GM19463 (cell line): ENCODE data around the gene IRS1.

ENCODE experiments used
- ATAC-seq: cut with Tn5 transposase; IDR thresholded peaks from one replicate; pipeline ENCODE4 v1.9.1; 2021; ENCODE audit warnings: mild to moderate bottlenecking, moderate library complexity; ENCODE audit not compliant: unreplicated experiment

IRS1 gene

GRCh38 chr2:226828191-226828590 lies 28.6 kb upstream of the IRS1 start:
- no peak for ATAC-seq

GRCh38 chr2:226825056-226825455 lies 25.4 kb upstream of the IRS1 start:
- no peak for ATAC-seq

- ATAC-seq = no peak
These were observed 19.3 kb upstream of the IRS1 start for GRCh38 chr2:226818930-226819329.

DNA sequence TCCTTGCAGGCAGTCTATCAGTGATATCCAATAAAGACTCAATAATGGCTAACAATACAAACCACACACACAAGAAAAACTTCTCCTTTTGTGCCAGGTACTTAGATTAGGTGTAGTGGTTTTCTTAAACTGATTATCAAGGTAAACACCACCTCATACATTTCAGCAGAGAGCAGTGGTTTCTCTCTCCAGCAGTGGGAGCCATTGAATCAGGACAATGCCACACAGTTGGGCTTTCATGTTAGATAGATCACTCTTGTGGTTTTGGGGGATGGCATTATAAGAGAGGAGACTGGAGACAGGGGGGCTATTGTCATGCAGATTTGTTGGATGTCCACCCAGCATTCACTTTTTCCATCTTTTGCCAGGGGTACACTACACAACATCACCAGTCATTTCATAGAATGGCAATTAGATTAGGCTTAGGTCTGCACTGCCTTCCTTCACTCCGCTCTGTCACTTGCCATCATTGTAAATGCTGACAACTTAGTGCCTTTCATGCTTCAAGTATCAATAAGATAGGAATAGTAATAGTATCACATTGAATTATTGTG lies 13.6 kb upstream of the IRS1 start:
- no peak for ATAC-seq

DNA sequence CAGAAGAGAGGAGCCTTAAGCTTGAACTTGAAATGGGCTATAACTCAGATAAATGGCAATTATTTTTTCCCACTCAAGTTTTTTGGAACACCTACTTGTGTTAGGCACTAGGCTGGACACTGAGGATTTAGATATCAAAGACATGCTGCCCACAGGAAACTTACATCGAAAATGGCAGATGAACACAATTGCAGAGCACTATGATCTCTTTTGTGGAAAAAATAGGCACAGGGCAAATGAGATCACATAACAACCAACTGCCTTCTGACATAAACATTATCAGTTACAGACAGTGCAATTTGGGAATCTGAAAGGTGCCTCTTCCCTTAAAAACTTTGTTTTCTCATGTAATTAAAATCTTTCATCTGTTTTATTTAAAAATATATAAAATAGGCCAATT lies 3.8 kb upstream of the IRS1 start:
- ATAC-seq = no peak

GRCh38 chr2:226802573-226802972 lies 3.0 kb upstream of the IRS1 start:
- ATAC-seq = no peak

DNA sequence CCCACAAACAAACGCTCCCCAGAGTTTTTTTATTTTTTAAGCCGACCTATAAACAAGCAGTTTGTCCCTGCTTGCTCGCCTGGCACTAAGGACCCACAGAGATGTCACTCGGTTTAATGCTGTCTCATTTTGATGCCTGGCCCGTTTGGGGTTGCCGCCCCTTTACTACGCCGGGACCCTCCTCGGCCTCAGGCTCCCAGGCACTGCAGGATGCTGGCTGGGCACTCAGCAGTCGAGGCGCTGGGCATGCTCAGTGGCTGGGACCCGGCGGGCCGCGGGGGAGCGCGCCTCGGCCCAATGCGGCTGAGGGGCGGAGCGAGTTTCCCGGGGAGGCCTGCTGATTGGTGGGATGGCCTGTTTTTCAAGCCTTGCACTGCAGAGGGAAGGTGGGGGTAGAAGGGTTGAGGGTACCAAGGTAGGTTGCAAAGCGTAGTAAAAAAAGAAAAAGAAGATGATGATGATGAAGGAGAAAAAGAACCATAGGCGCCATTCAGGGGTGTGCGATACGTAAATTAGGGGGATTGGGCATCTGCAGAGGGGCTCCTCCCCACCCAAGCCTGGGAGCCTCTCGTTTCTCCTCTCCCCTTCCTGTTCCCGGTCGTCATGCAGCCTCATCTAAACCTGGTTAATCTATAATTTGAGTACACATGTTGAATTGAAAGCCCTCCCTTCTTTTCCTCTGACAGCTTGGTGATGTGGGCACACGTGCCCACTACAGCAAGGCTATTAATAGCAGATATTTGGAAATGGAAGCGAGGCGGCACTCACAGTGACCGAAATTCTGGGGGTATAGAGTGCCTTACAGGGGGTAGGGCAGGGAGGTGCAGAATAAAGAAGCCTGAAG lies 1.5 kb upstream of the IRS1 start:
- peak; percentile 76 for ATAC-seq

GRCh38 chr2:226799976-226800940 lies 638 bp upstream of the IRS1 start:
- ATAC-seq = no peak

- ATAC-seq = peak; percentile 13
These were observed 1.0 kb downstream of the IRS1 start for GRCh38 chr2:226798422-226799210.

DNA sequence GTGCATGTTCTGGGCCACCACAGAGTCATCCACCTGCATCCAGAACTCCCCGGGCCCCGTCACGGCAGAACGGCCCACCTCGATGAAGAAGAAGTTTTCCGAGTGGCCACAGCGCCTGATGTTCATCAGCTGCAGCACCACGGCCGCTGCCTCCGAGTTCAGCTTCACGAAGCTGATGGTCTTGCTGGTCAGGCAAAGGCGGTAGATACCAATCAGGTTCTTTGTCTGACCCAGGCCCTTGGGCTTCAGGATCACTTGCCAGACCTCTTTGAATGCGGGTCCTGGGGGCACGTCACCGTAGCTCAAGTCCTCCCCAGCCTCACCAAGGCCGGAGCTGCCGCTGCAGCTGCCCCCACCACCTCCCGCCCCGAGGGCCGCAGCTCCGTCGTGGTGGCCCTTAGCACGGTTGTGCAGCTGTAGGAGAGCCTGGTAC lies 1.6 kb downstream of the IRS1 start:
- no peak for ATAC-seq

GRCh38 chr2:226797289-226797988 lies 2.2 kb downstream of the IRS1 start:
- ATAC-seq = no peak

DNA sequence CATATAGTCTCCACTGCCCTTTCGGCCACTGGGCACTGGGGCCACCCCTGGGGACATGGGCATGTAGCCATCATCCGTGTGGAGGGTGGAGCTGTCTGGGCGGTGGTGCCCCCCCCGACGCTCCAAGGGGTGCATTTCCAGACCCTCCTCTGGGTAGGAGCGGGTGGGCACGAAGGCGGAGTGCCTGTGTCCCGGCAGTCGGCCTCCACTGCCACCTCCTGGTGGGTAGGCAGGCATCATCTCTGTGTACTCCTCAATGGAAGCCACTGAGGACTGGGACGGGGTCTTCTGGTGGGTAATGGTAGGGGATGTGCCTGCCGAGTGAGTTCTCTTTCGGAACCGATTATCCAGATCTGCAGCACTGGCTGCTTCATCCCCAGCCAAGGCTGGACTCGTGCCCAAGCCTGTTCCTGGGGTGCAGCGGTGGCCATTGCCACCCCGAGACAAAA lies 2.8 kb downstream of the IRS1 start:
- no peak for ATAC-seq

GRCh38 chr2:226796012-226796839 lies 3.4 kb downstream of the IRS1 start:
- no peak for ATAC-seq

DNA sequence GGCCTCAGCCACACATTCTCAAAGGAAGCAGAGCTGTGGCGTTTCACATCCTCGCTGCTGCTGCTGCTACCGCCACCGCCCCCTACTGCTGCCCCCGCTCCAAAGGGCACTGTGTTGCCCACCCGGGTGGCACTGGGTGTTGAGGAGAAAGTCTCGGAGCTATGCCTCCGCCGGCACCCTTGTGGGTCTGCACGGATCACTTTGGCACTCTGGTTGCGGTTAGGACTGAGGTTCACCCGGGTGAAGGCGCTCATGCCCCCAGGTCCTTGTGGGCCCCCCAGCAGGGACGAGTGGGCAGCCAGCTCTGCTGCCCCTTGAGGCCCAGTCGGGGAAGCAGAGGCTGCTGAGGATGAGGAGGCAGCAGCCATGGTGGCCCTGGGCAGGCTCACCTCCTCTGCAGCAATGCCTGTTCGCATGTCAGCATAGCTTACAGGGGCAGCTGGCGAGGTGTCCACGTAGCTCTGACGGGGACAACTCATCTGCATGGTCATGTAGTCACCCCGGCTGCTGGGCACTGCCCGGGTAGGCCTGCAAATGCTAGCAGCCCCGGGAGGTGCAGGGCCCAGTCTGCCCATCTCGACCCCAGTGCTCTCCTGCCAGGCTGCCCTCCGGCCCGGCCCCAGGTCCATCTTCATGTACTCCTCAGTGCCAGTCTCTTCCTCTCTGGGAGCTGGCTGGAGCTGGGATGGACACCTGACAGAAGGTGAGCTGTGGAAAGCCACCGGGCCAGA lies 4.2 kb downstream of the IRS1 start:
- no peak for ATAC-seq

GRCh38 chr2:226794751-226795171 lies 4.9 kb downstream of the IRS1 start:
- no peak for ATAC-seq

GRCh38 chr2:226794196-226794661 lies 5.4 kb downstream of the IRS1 start:
- ATAC-seq = no peak

DNA sequence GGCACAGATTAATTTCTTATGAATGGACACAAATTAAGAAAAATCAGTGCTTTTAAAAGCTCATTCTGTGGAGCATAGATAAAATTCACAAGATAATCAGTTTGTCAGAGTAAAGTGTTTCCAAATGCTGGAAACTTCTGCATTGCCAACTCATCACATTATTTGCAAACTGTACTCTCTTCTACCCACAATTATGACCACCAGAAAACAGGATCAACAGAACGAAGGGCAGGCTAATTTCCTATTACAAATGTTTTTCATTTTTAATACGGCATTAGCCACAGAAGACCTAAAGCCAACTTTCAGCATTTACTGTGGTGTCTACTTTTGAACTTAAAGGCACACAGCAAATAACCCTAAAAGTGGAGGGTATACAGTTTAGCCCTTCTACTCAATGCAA lies 6.0 kb downstream of the IRS1 start:
- no peak for ATAC-seq

DNA sequence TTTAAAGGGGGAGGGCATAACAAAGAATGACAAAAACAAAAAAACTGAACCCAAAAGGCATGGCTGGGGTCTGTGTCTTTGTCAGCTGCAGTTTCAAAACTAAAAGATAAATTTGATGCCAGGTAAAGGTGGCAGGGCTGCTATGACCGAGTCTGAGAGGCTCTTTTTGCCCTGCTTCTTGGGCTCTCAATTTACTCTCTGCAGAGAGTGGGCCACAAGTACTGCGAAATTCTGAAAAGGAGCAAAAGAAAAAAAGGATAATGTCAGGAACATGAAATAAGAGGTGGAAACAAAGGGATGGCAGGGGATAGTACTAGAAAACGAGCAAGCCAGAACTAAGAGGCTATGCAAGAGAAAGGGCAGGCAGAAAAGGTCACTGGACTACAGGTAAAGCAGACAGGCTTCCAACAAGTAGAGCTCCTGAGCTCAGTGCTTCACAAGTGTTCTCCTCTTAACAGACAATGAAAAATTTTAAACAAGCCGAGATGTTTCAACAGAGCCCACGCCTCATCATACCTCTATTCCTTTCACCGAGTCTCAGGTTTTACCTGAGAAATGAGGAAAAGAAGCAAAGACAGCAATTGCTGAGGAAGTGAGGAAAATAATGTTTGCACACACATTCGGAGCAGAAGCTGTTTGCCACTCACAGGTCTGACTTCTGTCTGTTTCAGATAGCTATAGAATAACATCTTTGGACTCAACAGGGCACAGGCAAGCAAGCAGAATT lies 7.3 kb downstream of the IRS1 start:
- ATAC-seq = no peak
